Thoracic aorta (tissue), 2 donors: ENCODE measurements around the gene VPS26C. TPM values are rescaled to one million over a fixed set of nuclear protein-coding genes. Genes with fewer than 3 reads are reported as not detected.
A peak's percentile ranks its signal among the peaks of the same experiment; 100 is the strongest.

Source experiments
- ATAC-seq: fragments of 150-250 bp; one replicate; pipeline ENCODE4 v1.8.0; 2017; ENCODE audit warnings: low read depth; ENCODE audit not compliant: insufficient number of reproducible peaks, low FRiP score
- DNase-seq: peaks from one replicate; pipeline ENCODE4 v3.0.0-alpha.2; 2020; ENCODE audit warnings: low spot score
- H3K27ac ChIP-seq, 2 donors: fragments of 200-600 bp; sonication (generic); 1 replicate in 1 of 2; 2 replicates in 1 of 2; pipeline ENCODE4 v1.5.1; 2016; ENCODE audit warnings: mild to moderate bottlenecking in 2 of 2, moderate library complexity in 2 of 2
- H3K27me3 ChIP-seq: fragments of 200-600 bp; sonication (generic); replicated peaks from 2 replicates; pipeline ENCODE4 v1.6.0; 2016; ENCODE audit warnings: mild to moderate bottlenecking; ENCODE audit not compliant: insufficient read depth
- H3K36me3 ChIP-seq: fragments of 200-600 bp; sonication (generic); one replicate; pipeline ENCODE4 v1.5.1; 2016
- H3K4me1 ChIP-seq, 2 donors: fragments of 200-600 bp; sonication (generic); 1 replicate in 1 of 2; 2 replicates in 1 of 2; pipeline versions ENCODE4 v1.5.1 to v1.6.0; 2016; ENCODE audit warnings: low read depth in 2 of 2, mild to moderate bottlenecking in 1 of 2; ENCODE audit not compliant: control insufficient read depth in 1 of 2
- H3K4me3 ChIP-seq: fragments of 200-600 bp; sonication (generic); 2 replicates; pipeline ENCODE4 v1.5.1; 2016; ENCODE audit warnings: mild to moderate bottlenecking
- H3K9me3 ChIP-seq: fragments of 200-600 bp; sonication (generic); 2 replicates; pipeline ENCODE4 v1.5.1; 2016
- total RNA-seq, 2 donors: library from RNA; depleted of rRNA; stranded (reverse); fragments of >200 nt; gene quantifications; one replicate each; pipeline versions ENCODE4 v1.1.0 to v1.2.3, GENCODE V29; 2016
- TF ChIP-seq, protein P1 (sequence below): fragments of 200-600 bp; sonication (generic); IDR thresholded peaks from one replicate; pipeline ENCODE4 v1.5.1; 2019; ENCODE audit warnings: antibody characterized with exemption

VPS26C gene
- total RNA-seq, 2 donors from 2014 or later: 73.5 to 102 TPM

DNA sequence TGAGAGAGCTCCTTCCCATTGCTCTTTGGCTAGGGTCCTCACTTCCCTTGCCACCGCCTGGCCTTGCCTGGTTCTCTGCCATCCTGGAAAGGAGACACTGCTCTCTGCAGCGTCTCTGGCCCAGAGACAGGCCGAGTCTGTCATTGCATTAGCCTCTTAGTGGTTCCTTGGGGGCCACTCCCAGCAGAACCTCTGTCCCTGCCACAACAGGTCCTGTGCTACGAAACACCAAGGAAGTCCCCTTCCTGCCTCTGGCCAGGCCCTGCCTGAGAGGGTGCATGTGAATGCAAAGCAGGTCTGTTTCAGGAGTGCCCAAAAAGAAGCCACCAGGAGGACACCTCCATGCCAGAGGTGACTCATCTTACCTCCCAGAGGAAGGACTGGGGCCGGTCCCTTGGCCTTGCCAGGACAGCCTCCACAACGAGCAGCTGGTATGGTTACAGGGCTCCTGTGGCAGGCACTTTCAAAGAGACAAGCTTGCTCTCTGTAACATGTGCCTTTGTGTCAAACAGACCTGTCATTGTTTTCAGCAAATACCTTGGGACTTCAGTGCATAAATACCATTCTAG is 59.6 kb downstream of the VPS26C start:
- Histone ChIP-seq H3K27me3 (no peaks in the 10 kb centered on the region), H3K4me3 (peak overlapping the region; percentile 63), H3K4me1 (peaks cover 15 to 24% of the 10 kb centered on the region in 2 donors), H3K27ac (peak overlapping the region; percentile 68 to 74), H3K36me3 (no peaks in the 10 kb centered on the region), H3K9me3 (no peaks in the 10 kb centered on the region)
- TF ChIP-seq, protein P1, sequence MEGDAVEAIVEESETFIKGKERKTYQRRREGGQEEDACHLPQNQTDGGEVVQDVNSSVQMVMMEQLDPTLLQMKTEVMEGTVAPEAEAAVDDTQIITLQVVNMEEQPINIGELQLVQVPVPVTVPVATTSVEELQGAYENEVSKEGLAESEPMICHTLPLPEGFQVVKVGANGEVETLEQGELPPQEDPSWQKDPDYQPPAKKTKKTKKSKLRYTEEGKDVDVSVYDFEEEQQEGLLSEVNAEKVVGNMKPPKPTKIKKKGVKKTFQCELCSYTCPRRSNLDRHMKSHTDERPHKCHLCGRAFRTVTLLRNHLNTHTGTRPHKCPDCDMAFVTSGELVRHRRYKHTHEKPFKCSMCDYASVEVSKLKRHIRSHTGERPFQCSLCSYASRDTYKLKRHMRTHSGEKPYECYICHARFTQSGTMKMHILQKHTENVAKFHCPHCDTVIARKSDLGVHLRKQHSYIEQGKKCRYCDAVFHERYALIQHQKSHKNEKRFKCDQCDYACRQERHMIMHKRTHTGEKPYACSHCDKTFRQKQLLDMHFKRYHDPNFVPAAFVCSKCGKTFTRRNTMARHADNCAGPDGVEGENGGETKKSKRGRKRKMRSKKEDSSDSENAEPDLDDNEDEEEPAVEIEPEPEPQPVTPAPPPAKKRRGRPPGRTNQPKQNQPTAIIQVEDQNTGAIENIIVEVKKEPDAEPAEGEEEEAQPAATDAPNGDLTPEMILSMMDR: no peak
- DNase-seq: no peak
- peak; percentile 41 for ATAC-seq

- ATAC-seq: no peak
- TF ChIP-seq, protein P1: no peak
Observed at GRCh38 chr21:37206496-37206895, 60.6 kb downstream of the VPS26C start.

DNA sequence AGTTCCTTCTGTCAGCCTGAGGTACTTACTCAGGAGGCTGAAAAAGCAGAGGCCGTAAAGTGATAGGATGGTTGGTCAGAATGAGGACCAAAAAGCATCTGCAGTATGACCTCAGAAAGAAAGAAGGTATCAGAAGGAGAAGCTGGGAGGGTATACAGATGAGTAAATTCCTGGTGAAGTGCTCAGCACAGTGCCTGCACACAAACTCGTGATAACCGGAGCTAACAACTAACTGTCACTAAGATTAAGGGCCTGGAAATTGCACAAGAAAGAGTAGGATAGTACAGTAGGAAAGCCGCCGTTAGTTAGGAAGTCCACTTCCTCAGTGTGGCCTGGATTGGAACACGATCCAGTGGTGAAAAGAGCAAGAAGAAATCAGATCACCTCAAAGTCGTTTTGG is 62.6 kb downstream of the VPS26C start:
- Histone ChIP-seq H3K4me3 (no peak overlapping the region), H3K9me3 (no peaks in the 10 kb centered on the region), H3K36me3 (peaks cover 11% of the 10 kb centered on the region), H3K27ac (no peak overlapping the region), H3K27me3 (no peaks in the 10 kb centered on the region), H3K4me1 (peaks cover 15 to 24% of the 10 kb centered on the region in 2 donors)
- TF ChIP-seq, protein P1: no peak
- no peak for ATAC-seq
- no peak for DNase-seq

More at GRCh38 chr21:37206496-37206895, 60.6 kb downstream of the VPS26C start:
- peaks cover 15 to 24% of the 10 kb centered on the region in 2 donors for H3K4me1 ChIP-seq
- no peaks in the 10 kb centered on the region for H3K27me3 ChIP-seq
- no peaks in the 10 kb centered on the region for H3K36me3 ChIP-seq
- DNase-seq: no peak
- H3K27ac ChIP-seq: peak overlapping the region; percentile 68 to 74
- no peak overlapping the region for H3K4me3 ChIP-seq
- H3K9me3 ChIP-seq: no peaks in the 10 kb centered on the region

- TF ChIP-seq, protein P1: no peak
- no peak for ATAC-seq
- no peak overlapping the region for H3K27ac ChIP-seq
Observed at GRCh38 chr21:37202221-37203110, 64.7 kb downstream of the VPS26C start.

GRCh38 chr21:37200641-37201480 is 66.3 kb downstream of the VPS26C start:
- ATAC-seq (no peak), DNase-seq (no peak)
- no peaks in the 10 kb centered on the region for H3K4me1 ChIP-seq
- TF ChIP-seq, protein P1: no peak
- no peak overlapping the region for H3K4me3 ChIP-seq
- no peaks in the 10 kb centered on the region for H3K27me3 ChIP-seq
- no peaks in the 10 kb centered on the region for H3K9me3 ChIP-seq
- peaks cover 18% of the 10 kb centered on the region for H3K36me3 ChIP-seq
- no peak overlapping the region for H3K27ac ChIP-seq

More at GRCh38 chr21:37202221-37203110, 64.7 kb downstream of the VPS26C start:
- no peak overlapping the region for H3K4me3 ChIP-seq
- no peaks in the 10 kb centered on the region for H3K9me3 ChIP-seq
- no peaks in the 10 kb centered on the region for H3K27me3 ChIP-seq
- peaks cover 18% of the 10 kb centered on the region for H3K36me3 ChIP-seq
- H3K4me1 ChIP-seq: peaks cover 6 to 14% of the 10 kb centered on the region in 2 donors
- DNase-seq: no peak
